WERI-Rb-1 (cell line): ENCODE results near the gene NIT2.
"Not testable (repeated sequence)": the region's sequence is repeated elsewhere in the genome, so short reads cannot be mapped to it uniquely, and the experiment has no call there.

Source experiments
- DNase-seq: peaks from one replicate; pipeline ENCODE4 v3.0.0-alpha.2; 2020
- H3K27ac ChIP-seq: fragments of 250-450 bp; sonication (Bioruptor Pico); 2 replicates; pipeline ENCODE4 v1.5.1; 2020; ENCODE audit warnings: mild to moderate bottlenecking, moderate library complexity
- H3K27me3 ChIP-seq: fragments of 250-450 bp; sonication (Bioruptor Pico); 2 replicates; pipeline ENCODE4 v1.5.1; 2021; ENCODE audit warnings: mild to moderate bottlenecking, low read depth, moderate library complexity; ENCODE audit not compliant: insufficient read depth, severe bottlenecking
- H3K36me3 ChIP-seq: fragments of 250-450 bp; sonication (Bioruptor Pico); 2 replicates; pipeline ENCODE4 v1.5.1; 2020; ENCODE audit warnings: mild to moderate bottlenecking, moderate library complexity
- H3K4me3 ChIP-seq: 2 replicates; pipeline ENCODE4 v1.5.1; 2011; ENCODE audit warnings: low read depth, mild to moderate bottlenecking, control low read depth, low read length
- H3K9me3 ChIP-seq: fragments of 250-450 bp; sonication (Bioruptor Pico); 2 replicates; pipeline ENCODE4 v1.5.1; 2021; ENCODE audit warnings: mild to moderate bottlenecking, moderate library complexity; ENCODE audit not compliant: severe bottlenecking
- CTCF ChIP-seq: IDR thresholded peaks from 2 replicates; pipeline ENCODE4 v1.5.1; 2011; ENCODE audit warnings: low read depth, mild to moderate bottlenecking, control low read depth, inconsistent platforms, low read length

Gene NIT2

GRCh38 chr3:100331660-100332059 lies 2.9 kb upstream of the NIT2 start:
- Histone ChIP-seq H3K36me3 (peaks cover 11% of the 10 kb centered on the region), H3K9me3 (no peaks in the 10 kb centered on the region), H3K4me3 (no peak overlapping the region), H3K27ac (no peak overlapping the region), H3K27me3 (no peaks in the 10 kb centered on the region)
- DNase-seq = no peak
- no peak for TF ChIP-seq CTCF

- TF ChIP-seq CTCF = no peak
- H3K9me3 ChIP-seq = no peaks in the 10 kb centered on the region
- no peaks in the 10 kb centered on the region; the same call in 1 of the 2 replicates for H3K36me3 ChIP-seq
- no peak for DNase-seq
- no peak overlapping the region for H3K27ac ChIP-seq
- H3K4me3 ChIP-seq = no peak overlapping the region
- no peaks in the 10 kb centered on the region for H3K27me3 ChIP-seq
These were observed 1.5 kb upstream of the NIT2 start for GRCh38 chr3:100333051-100333450.

GRCh38 chr3:100333970-100334487 lies 528 bp upstream of the NIT2 start:
- TF ChIP-seq CTCF = no peak
- no peak for DNase-seq
- Histone ChIP-seq H3K9me3 (no peaks in the 10 kb centered on the region), H3K27me3 (no peaks in the 10 kb centered on the region), H3K36me3 (no peaks in the 10 kb centered on the region; the same call in 1 of the 2 replicates), H3K27ac (peak overlapping the region; percentile 83), H3K4me3 (peak overlapping the region; percentile 59)

- Histone ChIP-seq H3K27me3 (no peaks in the 10 kb centered on the region), H3K36me3 (peaks cover 8% of the 10 kb centered on the region), H3K4me3 (peak overlapping the region; percentile 59), H3K27ac (peak overlapping the region; percentile 83), H3K9me3 (no peaks in the 10 kb centered on the region)
- TF ChIP-seq CTCF = no peak
- DNase-seq = peak; percentile 60
These were observed 877 bp downstream of the NIT2 start for GRCh38 chr3:100335434-100335833.

GRCh38 chr3:100336229-100336628 lies 1.7 kb downstream of the NIT2 start:
- Histone ChIP-seq H3K4me3 (peak overlapping the region; percentile 24; the same call in 1 of the 2 replicates), H3K36me3 (peaks cover 14% of the 10 kb centered on the region), H3K27ac (peak overlapping the region; percentile 83)
- H3K9me3 ChIP-seq, H3K27me3 ChIP-seq, DNase-seq: not testable (repeated sequence)

GRCh38 chr3:100338911-100339310 lies 4.4 kb downstream of the NIT2 start:
- no peak overlapping the region for H3K27ac ChIP-seq
- DNase-seq = no peak
- peaks cover 27% of the 10 kb centered on the region for H3K36me3 ChIP-seq
- no peaks in the 10 kb centered on the region for H3K9me3 ChIP-seq
- H3K4me3 ChIP-seq = no peak overlapping the region
- H3K27me3 ChIP-seq = no peaks in the 10 kb centered on the region
- no peak for TF ChIP-seq CTCF
